ENCODE results near the gene SFMBT2. TPM values are rescaled to one million over a fixed set of nuclear protein-coding genes. Genes with fewer than 3 reads are reported as not detected.

Gene SFMBT2
- total RNA-seq, 1 experiment from 2014 or later: not detected

DNA sequence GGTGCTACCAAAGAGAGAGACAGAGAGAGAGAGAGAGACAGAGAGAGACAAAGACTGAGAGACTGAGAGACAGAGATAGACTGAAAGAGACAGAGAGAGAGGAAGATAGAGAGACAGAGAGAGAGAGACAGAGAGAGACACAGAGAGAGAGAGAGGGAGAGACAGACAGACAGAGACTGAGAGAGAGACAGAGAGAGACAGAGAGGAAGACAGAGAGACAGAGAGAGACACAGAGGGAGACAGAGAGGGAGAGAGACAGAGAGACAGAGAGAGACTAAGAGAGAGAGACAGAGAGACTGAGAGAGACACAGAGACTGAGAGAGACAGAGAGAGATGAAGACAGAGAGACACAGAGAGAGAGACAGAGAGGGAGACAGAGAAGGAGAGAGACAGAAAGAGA lies 91.2 kb downstream of the SFMBT2 start:
- Histone ChIP-seq H3K4me3 (ENCODE audit: low read depth, low read length) (no peak overlapping the region), H3K36me3 (ENCODE audit: control insufficient read depth, insufficient read depth, low read length) (no peaks in the 10 kb centered on the region), H3K4me1 (no peaks in the 10 kb centered on the region), H3K9me3 (0 out of 2 replicates have a peak, but pooled peaks cover 4% of the 10 kb centered on the region), H3K27me3 (replicated peaks; ENCODE audit: control insufficient read depth, insufficient read depth, low read length) (no peaks in the 10 kb centered on the region)
- intact Hi-C loops (cut with micrococcal nuclease; ENCODE audit: unreplicated experiment): no loop called here
- no peak overlapping the region for H3K4me3 Mint-ChIP-seq (ENCODE audit: unreplicated experiment)
- POLR2A ChIA-PET: no interaction called here
- TF ChIP-seq, protein P1, sequence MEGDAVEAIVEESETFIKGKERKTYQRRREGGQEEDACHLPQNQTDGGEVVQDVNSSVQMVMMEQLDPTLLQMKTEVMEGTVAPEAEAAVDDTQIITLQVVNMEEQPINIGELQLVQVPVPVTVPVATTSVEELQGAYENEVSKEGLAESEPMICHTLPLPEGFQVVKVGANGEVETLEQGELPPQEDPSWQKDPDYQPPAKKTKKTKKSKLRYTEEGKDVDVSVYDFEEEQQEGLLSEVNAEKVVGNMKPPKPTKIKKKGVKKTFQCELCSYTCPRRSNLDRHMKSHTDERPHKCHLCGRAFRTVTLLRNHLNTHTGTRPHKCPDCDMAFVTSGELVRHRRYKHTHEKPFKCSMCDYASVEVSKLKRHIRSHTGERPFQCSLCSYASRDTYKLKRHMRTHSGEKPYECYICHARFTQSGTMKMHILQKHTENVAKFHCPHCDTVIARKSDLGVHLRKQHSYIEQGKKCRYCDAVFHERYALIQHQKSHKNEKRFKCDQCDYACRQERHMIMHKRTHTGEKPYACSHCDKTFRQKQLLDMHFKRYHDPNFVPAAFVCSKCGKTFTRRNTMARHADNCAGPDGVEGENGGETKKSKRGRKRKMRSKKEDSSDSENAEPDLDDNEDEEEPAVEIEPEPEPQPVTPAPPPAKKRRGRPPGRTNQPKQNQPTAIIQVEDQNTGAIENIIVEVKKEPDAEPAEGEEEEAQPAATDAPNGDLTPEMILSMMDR (IDR thresholded peaks at IDR 0.05; ENCODE audit: insufficient read depth in 1 of 2, low read depth in 1 of 2, low read length in 1 of 2, severe bottlenecking in 1 of 2, unreplicated experiment in 1 of 2): no peak
- no peak for DNase-seq
- BruUV-seq (replicated peaks): no TSS peak
- CTCF ChIA-PET: no interaction called here
- no peaks in the 10 kb centered on the region for H3K4me1 Mint-ChIP-seq (ENCODE audit: low read depth, unreplicated experiment)
- no peaks in the 10 kb centered on the region for H3K36me3 Mint-ChIP-seq (ENCODE audit: insufficient read depth, unreplicated experiment)
- H3K27ac Mint-ChIP-seq (ENCODE audit: unreplicated experiment): no peak overlapping the region
- H3K27me3 Mint-ChIP-seq (ENCODE audit: insufficient read depth, unreplicated experiment): peaks cover 13% of the 10 kb centered on the region
- H3K9me3 Mint-ChIP-seq (ENCODE audit: unreplicated experiment): peaks cover 10% of the 10 kb centered on the region

DNA sequence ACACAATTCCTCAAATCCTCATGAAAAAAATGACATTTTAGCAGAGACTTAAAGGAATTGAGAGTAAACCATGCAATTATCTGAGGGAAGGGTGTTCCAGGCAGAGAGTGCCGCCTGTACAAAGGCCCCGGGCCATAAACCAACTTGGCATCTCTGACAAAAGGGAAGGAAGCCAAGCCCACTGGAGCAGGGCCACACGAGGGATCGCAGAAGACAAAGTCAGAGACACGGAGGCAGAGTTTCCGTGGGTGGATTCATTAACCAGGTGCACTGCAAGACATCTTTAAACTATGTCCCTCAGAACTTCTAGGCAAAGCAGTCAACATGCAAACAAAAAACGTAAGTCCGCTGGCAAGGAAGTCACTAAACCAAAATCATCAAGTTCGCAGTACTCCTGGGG lies 92.0 kb downstream of the SFMBT2 start:
- H3K4me1 ChIP-seq: no peaks in the 10 kb centered on the region
- 0 out of 2 replicates have a peak, but pooled peaks cover 4% of the 10 kb centered on the region for H3K9me3 ChIP-seq
- BruUV-seq (replicated peaks): no TSS peak
- no peak overlapping the region for H3K4me3 Mint-ChIP-seq (ENCODE audit: unreplicated experiment)
- intact Hi-C loops (cut with micrococcal nuclease; ENCODE audit: unreplicated experiment): no loop called here
- H3K4me3 ChIP-seq (ENCODE audit: low read depth, low read length): no peak overlapping the region
- TF ChIP-seq, protein P1 (IDR thresholded peaks at IDR 0.05; ENCODE audit: insufficient read depth in 1 of 2, low read depth in 1 of 2, low read length in 1 of 2, severe bottlenecking in 1 of 2, unreplicated experiment in 1 of 2): no peak
- H3K36me3 Mint-ChIP-seq (ENCODE audit: insufficient read depth, unreplicated experiment): no peaks in the 10 kb centered on the region
- no peaks in the 10 kb centered on the region for H3K4me1 Mint-ChIP-seq (ENCODE audit: low read depth, unreplicated experiment)
- ChIA-PET POLR2A (no interaction called here), CTCF (no interaction called here)
- H3K36me3 ChIP-seq (ENCODE audit: control insufficient read depth, insufficient read depth, low read length): no peaks in the 10 kb centered on the region
- peaks cover 14% of the 10 kb centered on the region for H3K27me3 Mint-ChIP-seq (ENCODE audit: insufficient read depth, unreplicated experiment)
- no peak overlapping the region for H3K27ac Mint-ChIP-seq (ENCODE audit: unreplicated experiment)
- H3K27me3 ChIP-seq (replicated peaks; ENCODE audit: control insufficient read depth, insufficient read depth, low read length): no peaks in the 10 kb centered on the region
- peaks cover 10% of the 10 kb centered on the region for H3K9me3 Mint-ChIP-seq (ENCODE audit: unreplicated experiment)
- DNase-seq: no peak

DNA sequence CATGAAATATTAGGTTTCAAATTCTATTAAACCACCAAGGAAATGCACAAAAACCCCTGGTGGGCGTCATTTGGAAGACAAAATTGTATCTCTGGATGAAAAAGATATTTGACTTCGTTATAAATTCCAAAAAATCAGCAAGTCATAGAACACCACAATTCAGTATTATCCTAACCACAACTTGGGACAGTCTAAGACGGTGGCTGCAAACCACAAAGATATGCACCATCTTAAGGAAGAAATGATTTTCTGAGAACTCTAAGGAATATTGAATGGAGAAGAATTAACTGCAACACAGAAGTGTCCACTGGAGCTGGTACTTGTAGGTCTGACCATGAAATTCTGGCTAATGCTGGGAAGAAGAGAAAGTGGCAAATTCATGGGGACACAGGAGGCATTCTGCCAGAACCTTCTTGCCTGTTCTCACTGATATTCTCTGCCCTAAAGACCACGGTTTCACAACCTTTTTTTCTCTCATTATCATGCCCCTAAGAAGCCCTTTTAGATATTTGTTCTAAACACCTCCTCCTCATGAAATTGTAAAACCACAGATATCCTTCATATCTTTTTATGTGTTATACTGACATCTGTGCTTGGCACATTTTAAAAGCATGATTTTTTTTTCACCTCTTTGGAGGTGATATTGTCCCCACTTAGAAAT lies 92.9 kb downstream of the SFMBT2 start:
- BruUV-seq (replicated peaks): no TSS peak
- Mint-ChIP-seq H3K9me3 (ENCODE audit: unreplicated experiment) (peaks cover 10% of the 10 kb centered on the region), H3K4me3 (ENCODE audit: unreplicated experiment) (no peak overlapping the region), H3K36me3 (ENCODE audit: insufficient read depth, unreplicated experiment) (no peaks in the 10 kb centered on the region), H3K4me1 (ENCODE audit: low read depth, unreplicated experiment) (no peaks in the 10 kb centered on the region), H3K27ac (ENCODE audit: unreplicated experiment) (no peak overlapping the region), H3K27me3 (ENCODE audit: insufficient read depth, unreplicated experiment) (peaks cover 18% of the 10 kb centered on the region)
- no peak overlapping the region for H3K4me3 ChIP-seq (ENCODE audit: low read depth, low read length)
- H3K27me3 ChIP-seq (replicated peaks; ENCODE audit: control insufficient read depth, insufficient read depth, low read length): no peaks in the 10 kb centered on the region
- no peak for DNase-seq
- TF ChIP-seq, protein P1 (IDR thresholded peaks at IDR 0.05; ENCODE audit: insufficient read depth in 1 of 2, low read depth in 1 of 2, low read length in 1 of 2, severe bottlenecking in 1 of 2, unreplicated experiment in 1 of 2): no peak
- intact Hi-C loops (cut with micrococcal nuclease; ENCODE audit: unreplicated experiment): no loop called here
- H3K4me1 ChIP-seq: no peaks in the 10 kb centered on the region
- ChIA-PET CTCF (no interaction called here), POLR2A (no interaction called here)
- no peaks in the 10 kb centered on the region for H3K36me3 ChIP-seq (ENCODE audit: control insufficient read depth, insufficient read depth, low read length)
- H3K9me3 ChIP-seq: 0 out of 2 replicates have a peak, but pooled peaks cover 4% of the 10 kb centered on the region

Measured in Caco-2 (cell line).